OCI-LY1 (cell line): ENCODE data around the gene LRRTM3.

ENCODE experiments used
- CTCF ChIP-seq: fragments of 200-600 bp; sonication (generic), shearing (Covaris generic); IDR thresholded peaks from 2 replicates; pipeline ENCODE4 v1.5.1; 2017; ENCODE audit warnings: mild to moderate bottlenecking, antibody characterized with exemption, low read length, moderate library complexity, mixed read lengths
- EZH2 ChIP-seq: fragments of 200-600 bp; sonication (generic), shearing (Covaris generic); IDR thresholded peaks from 2 replicates; pipeline ENCODE4 v1.8.0; 2017; ENCODE audit warnings: borderline replicate concordance, mixed run types, mild to moderate bottlenecking, antibody characterized with exemption, low read length, moderate library complexity, mixed read lengths

GRCh38 chr10:67141300-67141699 lies 215.5 kb downstream of the LRRTM3 start:
- TF ChIP-seq CTCF: no peak
- TF ChIP-seq EZH2: no peak
